Stimulated activated CD4-positive, alpha-beta T cell treated with anti-CD3 and anti-CD28 coated beads, TNF-alpha, amount 100 ng/mL, for 48 hours (primary cell): ENCODE results near the gene STXBP6.

Experiments used
- DNase-seq, 3 donors: peaks; one replicate each; pipeline ENCODE4 v3.0.0-alpha.2; 2020; ENCODE audit warnings: low read depth in 3 of 3

Gene STXBP6

DNA sequence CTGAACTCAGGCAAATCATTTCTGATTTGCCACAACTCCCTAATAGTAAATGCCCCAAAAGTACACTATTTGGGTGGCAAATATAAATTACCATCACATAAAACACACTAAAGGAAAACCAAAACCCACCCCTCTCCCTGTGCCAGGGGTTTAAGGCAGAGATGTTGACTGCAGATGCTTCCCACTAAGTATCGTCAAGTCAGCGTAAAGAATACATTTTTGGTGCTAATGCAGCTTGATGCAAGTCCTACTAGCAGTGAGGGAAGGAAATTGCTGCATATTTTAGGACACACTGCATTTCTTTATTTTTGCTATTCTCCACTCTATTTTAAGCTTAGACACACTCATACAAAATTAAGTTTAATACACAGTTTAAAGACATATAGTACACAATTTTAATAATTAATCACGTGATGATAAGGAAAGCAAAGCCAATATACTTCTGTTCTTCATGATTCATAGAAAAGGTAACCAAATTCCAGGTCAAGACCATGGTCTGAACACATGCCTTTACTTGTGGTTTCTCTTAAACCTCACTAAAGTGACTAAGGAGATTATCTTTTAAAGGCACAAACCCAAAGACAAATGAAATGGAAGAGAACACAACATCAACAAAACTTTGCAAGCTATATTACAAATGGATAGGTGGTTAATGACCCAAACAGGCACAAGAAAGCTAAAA is 162.2 kb downstream of the STXBP6 start:
- DNase-seq, result no peak

GRCh38 chr14:24885410-24885913 is 164.5 kb downstream of the STXBP6 start:
- no peak for DNase-seq

GRCh38 chr14:24883576-24883975 is 166.4 kb downstream of the STXBP6 start:
- DNase-seq, result no peak

DNA sequence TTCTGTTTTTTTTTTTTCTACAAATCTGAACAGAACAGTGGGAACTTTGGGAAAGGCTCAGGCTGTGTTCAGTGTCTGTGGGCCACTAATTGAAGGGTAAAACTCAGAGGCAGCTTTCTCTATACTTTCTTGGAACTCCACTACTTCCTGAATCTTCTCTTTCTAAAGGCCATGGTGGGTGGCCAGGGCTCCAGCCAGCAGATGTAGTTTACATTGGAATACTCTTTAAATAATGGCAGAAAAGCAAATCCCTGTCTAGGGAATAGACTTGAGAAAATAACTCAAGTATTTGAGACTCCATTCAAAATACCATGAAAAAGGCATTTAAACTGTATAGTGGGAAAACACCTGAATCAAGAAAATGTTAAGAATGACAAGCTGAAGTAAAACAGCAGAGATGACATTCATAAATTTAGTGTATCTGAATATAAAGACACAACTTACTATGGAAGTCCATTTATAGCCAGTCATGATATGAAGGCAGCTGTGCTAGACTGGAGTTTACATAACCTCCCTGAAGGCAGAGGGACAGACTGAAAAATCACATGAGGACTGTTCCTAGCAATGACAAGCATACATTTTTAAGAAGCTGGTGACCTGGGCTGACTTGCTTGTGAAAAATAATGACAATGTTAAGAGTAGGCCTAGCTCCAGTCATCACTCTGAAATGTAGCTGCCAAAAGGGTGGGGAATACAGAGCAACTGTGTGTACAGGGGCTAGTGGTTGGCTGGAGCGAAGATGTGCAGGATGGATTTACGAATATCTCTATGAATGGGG is 168.6 kb downstream of the STXBP6 start:
- no peak for DNase-seq

GRCh38 chr14:24880689-24881088 is 169.3 kb downstream of the STXBP6 start:
- no peak for DNase-seq

DNA sequence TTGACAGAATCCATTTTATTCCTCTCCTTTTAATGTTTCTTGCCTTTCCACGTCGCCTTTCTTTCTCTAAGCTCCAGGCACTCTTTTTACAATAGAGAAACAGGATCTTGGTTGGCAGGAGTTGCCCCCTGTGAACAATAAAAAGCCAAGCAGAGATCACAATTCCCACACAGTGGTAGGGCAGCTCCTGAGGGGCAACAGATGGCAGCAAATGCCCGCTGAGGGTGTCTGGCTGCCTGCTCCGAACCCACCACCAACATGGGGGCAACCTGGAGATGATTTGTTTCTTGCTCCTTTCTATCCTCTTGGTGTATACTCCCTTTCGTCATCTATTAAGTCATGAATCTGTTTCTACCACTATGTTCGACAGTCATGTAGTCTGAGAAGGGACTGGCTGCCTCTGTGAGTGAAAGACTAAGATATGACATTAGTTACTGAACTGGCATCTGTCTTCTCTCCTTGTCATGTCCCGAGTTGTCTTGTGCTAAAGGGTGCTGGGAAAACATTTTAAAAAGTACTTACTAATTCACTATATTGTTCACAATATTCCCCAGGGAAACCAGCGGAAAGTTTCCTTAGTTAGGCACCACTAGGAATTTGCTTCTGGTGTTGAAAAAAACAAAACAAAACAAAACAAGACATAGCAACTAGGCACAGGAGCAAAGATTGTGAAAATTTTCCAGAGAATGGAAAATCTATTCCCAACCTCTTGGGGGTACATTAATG is 170.1 kb downstream of the STXBP6 start:
- DNase-seq, result no peak

- DNase-seq, result no peak
These were observed 173.0 kb downstream of the STXBP6 start for GRCh38 chr14:24876996-24877395.

DNA sequence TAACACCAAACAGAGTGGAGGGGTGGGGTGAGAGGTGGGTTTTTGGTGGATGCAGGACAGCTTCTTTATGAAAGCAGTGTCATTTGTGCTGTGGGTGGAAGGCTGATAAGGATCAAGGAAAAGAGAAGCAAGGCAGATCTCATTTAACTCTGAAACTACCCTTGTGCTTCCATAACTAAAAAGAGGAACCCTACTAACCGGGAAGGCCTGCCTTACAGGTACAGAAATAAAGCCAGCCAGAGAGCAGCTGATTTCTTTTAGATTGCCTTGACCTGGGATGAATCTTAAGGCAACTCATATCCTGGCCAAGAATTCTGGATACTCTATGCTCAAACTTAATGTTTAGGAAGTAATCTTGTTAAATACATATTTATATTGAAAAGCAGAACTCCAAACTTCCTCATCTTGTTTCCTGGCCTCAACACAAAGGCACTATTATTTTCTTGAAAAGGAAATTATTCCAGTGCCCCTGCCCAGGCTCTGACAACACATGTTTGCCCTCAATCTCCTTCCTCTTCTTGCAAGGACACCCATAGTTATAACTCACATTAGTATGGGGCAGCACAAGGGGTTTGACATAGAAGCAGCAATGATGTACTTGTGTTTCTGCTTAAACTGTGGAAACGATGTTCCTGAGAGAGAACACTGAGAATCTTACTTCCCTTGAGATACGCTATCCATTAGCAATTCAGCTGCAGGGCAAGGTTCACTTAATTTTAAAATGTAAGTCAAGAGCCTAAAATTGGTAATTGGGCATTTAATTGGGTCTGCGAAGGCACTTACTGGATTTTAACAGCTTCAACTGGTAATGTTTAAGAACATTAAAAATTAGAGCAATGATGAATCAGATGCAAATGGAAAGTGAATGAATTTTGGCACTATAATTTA is 173.7 kb downstream of the STXBP6 start:
- DNase-seq, result no peak

DNA sequence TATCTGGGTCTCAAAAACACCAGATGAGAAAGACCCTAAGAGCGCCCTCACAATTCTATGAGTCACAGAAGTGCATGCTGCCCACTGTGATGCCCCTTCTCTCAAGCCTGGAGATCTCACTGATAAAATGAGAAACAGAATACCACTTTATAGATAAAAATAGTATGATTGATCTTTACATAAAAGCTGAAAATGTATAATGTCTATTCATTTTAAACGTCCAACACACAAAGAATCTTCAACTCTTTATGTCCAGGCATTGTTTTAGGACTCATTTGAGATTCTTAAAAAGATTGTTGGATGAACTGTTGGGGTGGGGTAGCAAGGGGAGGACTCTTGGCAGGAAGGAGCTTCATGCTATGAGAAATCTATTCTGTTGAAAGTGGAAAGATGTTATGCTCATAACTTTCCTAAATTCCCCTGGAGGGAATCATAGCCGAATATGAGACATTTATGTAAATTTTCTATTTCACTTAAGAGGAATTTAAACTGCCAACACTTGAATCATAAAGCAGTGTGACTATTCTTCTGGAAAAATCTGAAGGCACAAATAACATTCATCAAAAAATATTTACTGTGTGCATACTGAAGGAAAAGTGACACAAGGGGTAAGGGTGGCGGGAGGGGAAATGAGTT is 174.6 kb downstream of the STXBP6 start:
- no peak for DNase-seq

DNA sequence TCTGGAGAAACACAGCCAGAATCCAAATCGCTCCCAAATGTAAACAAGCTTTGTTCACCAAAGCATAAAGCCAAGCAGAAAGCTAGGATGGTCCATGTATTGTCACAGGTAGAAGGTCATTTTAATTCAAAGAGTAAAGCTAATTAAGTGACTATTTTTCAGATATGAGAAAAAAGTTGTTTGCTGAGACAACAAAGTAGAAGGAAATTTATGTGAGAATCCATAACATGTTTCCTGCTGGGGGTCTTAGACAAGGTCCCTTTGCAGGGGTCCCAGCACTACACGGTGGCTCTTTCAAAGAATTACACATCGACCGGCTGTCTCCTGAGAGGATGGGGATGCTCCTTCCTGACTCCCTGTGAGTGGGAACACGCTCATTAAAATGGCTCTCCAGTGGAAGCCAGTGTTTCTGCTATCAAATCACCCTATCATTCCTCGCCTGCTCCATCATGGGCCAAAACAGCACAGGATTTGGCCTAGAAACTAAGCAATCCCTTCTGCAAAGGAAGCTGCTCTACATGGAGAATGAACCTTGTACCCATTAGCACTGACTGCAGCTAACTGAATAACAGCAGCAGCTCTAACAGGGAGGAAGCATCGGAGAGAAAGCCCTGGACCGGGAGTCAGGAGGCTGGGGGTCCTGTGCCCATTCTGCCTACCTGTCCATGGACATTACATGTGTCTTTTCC is 175.3 kb downstream of the STXBP6 start:
- no peak for DNase-seq

- DNase-seq, result no peak
These were observed 176.4 kb downstream of the STXBP6 start for GRCh38 chr14:24873551-24873950.

DNA sequence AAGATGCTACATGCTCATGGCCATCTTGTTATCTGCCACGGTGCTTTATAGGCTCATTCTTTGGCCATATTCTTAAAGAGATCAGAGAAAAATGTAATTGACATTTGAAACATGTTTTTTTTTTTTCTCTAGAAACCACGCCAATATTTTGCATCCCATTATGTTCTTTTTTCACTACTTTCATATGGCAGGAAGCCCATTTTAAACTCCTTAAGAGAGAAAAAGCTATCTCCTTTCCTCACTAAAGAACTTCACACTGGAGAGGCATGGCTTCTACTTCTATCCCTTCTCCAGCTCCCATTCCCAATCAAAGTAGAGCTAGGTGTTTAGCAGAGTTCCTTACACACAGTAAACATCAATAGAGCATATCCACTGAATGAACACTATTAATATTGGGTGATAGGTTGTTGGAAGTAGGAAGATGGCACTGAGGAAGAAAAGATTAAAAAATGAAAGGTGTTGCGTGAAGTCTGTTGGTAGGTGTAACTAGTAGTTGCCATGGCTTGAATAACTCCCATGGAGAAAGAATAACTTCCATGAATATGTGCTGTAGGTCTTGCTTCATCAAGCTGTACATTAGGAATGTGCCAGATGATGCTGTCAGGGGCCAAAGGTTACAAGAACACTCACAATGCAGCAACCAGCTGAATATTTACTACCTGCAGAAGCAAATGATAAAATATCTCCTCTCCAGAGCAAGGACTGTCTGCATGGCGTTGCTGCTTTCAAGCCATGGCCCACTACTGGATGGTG is 178.8 kb downstream of the STXBP6 start:
- no peak for DNase-seq

DNA sequence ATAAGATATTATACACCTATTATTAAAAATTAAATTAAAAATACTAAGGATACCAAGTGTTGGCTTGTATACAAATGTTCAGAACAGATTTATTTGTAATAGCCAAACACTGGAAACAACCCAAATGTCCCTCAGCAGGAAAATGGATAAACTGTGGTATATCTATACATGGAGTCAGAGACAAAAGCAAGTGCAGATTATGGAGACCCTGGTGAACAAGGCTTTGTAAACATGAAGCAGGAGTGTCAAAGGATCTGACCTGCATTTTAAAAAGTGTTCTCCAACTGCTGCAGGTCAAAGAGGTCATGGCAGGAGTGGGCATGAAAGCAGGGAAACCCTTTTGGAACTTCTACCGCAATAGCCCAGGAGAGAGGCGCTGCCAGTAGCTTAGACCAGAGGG is 181.6 kb downstream of the STXBP6 start:
- DNase-seq, result no peak

DNA sequence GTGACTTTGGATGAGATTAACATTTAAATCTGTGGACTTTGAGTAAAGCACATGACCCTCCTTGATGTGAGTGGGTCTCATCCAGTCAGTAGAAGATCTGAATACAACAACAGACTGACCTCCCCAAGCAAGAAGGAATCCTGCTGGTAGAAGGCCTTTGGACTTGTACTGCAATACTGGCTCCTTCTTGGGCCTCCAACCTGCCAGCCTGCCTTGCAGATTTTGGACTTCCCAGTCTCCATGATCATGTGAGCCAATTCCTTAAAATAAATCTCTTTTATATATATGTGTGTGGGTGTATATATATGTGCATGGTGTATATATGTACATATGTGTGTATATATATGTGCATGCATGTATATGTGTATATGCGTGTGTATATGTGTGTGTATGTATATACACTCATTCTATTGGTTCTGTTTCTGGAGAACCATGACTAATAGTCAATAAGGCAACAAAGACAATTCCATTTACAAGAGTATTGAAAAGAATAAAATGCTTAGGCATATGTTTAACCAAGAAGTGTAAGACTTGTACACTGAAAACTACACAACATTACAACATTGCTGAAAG is 183.8 kb downstream of the STXBP6 start:
- no peak for DNase-seq

DNA sequence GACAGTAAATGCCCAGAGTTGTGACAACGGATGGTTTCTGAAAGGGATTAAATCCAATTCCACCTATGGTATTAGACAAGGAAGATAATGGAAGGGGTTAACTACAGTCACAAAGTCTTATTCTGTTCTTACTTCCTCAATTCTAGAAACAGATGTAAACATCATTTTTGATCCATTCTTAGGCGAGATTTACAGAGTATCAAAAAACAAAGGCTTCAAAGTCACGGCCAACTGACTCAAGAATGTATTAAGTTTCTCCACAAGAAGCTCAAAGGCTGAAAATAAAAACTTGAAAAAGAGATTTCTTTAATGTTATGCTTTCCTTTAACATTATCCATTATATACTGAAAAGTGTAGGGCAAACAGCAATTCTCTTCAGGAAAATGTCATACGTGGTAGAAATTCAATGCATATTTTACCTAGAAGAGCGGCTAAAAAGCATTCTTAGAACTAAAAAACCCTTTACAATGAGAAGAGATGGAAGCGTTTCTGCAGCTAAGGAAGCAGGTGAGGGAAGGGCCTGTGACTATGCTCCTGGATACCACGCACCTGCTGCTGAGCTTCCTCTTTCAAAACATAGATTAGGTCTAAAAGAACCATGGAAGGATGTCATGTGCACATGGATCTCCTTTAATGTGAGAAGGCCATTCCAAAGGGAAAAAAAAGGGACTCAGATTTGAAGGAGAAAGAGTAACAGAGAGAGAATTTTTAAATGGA is 185.8 kb downstream of the STXBP6 start:
- no peak for DNase-seq

- no peak for DNase-seq
These were observed 188.8 kb downstream of the STXBP6 start for GRCh38 chr14:24861083-24861630.

DNA sequence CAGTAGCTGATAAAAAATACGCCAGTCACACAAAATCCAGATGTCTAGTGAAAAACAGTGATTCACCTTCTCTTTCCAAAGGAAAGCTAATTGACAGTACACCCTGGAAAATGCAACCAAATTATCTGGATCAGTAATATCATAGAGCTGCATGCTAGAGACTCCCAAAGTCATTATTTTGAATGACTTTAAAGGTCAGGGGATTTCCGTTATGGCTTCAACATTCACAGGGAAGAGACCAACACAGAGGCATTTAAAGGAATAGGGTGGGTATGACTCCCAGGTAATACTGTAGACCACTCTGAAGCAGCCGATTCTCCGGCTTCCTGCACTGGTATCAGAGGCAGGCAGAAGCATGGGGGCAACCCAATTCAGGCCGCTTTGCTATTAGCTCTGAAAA is 190.4 kb downstream of the STXBP6 start:
- DNase-seq, result no peak

DNA sequence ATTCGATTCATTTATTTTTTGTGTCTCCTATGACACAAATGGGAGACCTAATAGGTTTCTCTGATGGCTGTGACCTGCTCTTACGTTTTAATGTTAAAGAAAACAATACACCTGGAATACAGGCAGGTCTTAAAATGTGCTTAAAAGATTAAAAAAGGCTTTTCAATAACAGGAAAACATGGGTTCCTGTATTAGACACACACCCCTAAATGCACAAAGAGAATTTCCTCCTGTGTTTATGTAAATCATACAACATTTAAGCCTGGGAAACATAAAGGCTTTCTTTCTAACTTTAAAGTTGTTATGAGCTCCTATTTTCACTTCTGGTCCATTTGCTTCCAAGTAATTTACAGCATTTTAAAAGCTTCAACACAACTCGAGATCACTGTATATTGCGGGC is 191.3 kb downstream of the STXBP6 start:
- DNase-seq, result no peak
